Thyroid gland (tissue), 4 donors: Measurements from ENCODE around the gene HLA-DRB1. TPM values are rescaled to one million over a fixed set of nuclear protein-coding genes. Genes with fewer than 3 reads are reported as not detected.

Experiments
- DNase-seq, 2 donors: peaks; one replicate each; pipeline ENCODE4 v3.0.0-alpha.2; 2019
- H3K27ac ChIP-seq, 3 donors: fragments of 200-600 bp; sonication (generic); 1 replicate in 2 of 3; 2 replicates in 1 of 3; pipeline ENCODE4 v1.5.1; 2016 to 2019; ENCODE audit warnings: mild to moderate bottlenecking in 1 of 3, moderate library complexity in 1 of 3
- H3K27me3 ChIP-seq: fragments of 200-600 bp; sonication (generic); one replicate; pipeline ENCODE4 v1.5.1; 2019
- H3K36me3 ChIP-seq, 2 donors: fragments of 200-600 bp; sonication (generic); one replicate each; pipeline ENCODE4 v1.5.1; 2016 to 2019
- H3K4me1 ChIP-seq, 2 donors: fragments of 200-600 bp; sonication (generic); one replicate each; pipeline ENCODE4 v1.5.1; 2017 to 2019
- H3K4me3 ChIP-seq, 3 donors: fragments of 200-600 bp; sonication (generic); replicated peaks in 1 of 3; 1 replicate in 2 of 3; 2 replicates in 1 of 3; pipeline ENCODE4 v1.5.1; 2016; ENCODE audit warnings: mild to moderate bottlenecking in 1 of 3
- H3K9me3 ChIP-seq: fragments of 200-600 bp; sonication (generic); one replicate; pipeline ENCODE4 v1.5.1; 2017
- POLR2A ChIP-seq, 2 donors: fragments of 450-650 bp; IDR thresholded peaks; one replicate each; pipeline ENCODE4 v1.6.1; 2017; ENCODE audit warnings: antibody characterized with exemption in 2 of 2, mild to moderate bottlenecking in 2 of 2, moderate library complexity in 1 of 2
- WGBS, 2 donors: methylation state at CpG; one replicate each; pipeline ENCODE4 v1.1.5; 2017; 5-methylcytosine and 5-hydroxymethylcytosine counted together
- intact Hi-C: fragments of 100-400 bp; cut with DNase I; formaldehyde crosslinking; loops from one replicate; pipeline ENCODE4 v1.15.1; 2023
- total RNA-seq, 4 donors: library from RNA; depleted of rRNA; stranded (reverse); fragments of >200 nt; gene quantifications; one replicate each; pipeline ENCODE4 v1.2.3, GENCODE V29; 2016
- TF ChIP-seq, protein P1 (sequence below), 6 experiments: fragments of 200-600 bp in 3 of 6; fragments of 450-650 bp in 3 of 6; sonication (generic) in 3 of 6; IDR thresholded peaks; one replicate each; pipeline ENCODE4 v1.5.1; 2016 to 2019; ENCODE audit warnings: antibody characterized with exemption in 6 of 6, mild to moderate bottlenecking in 2 of 6, inconsistent platforms in 1 of 6, moderate library complexity in 1 of 6

Gene HLA-DRB1
- 10 to 100 TPM; 17.1 to 28.1 (median 22.8) TPM for total RNA-seq

- DNase-seq, result no peak
- intact Hi-C loops, result loop anchor here (10.0 kb wide), 1 partner anchor 65 kb away; no protein-coding TSS in a partner anchor
- Histone ChIP-seq H3K36me3 (no peaks in the 10 kb centered on the region), H3K9me3 (no peaks in the 10 kb centered on the region), H3K27me3 (no peaks in the 10 kb centered on the region), H3K4me1 (no peaks in the 10 kb centered on the region), H3K4me3 (no peak within 1 kb of the TSS), H3K27ac (peak within 1 kb of the TSS in 1 of 3 donors; percentile 56)
- peak in 1 of 2 donors; percentile 24 for TF ChIP-seq POLR2A (IDR thresholded peaks at IDR 0.05)
- TF ChIP-seq, protein P1, sequence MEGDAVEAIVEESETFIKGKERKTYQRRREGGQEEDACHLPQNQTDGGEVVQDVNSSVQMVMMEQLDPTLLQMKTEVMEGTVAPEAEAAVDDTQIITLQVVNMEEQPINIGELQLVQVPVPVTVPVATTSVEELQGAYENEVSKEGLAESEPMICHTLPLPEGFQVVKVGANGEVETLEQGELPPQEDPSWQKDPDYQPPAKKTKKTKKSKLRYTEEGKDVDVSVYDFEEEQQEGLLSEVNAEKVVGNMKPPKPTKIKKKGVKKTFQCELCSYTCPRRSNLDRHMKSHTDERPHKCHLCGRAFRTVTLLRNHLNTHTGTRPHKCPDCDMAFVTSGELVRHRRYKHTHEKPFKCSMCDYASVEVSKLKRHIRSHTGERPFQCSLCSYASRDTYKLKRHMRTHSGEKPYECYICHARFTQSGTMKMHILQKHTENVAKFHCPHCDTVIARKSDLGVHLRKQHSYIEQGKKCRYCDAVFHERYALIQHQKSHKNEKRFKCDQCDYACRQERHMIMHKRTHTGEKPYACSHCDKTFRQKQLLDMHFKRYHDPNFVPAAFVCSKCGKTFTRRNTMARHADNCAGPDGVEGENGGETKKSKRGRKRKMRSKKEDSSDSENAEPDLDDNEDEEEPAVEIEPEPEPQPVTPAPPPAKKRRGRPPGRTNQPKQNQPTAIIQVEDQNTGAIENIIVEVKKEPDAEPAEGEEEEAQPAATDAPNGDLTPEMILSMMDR (IDR thresholded peaks at IDR 0.05), result no peak
- 21 to 24% methylated on average over 9 of the region's 9 CpGs for WGBS, 2 donors
Measured at GRCh38 chr6:32589596-32590449, at the start of gene HLA-DRB1. HLA-DRB1 (minus strand) TSS chr6:32589848; CDS start chr6:32589742, 106 bp downstream.

GRCh38 chr6:32638532-32639219 lies 49.0 kb upstream of the HLA-DRB1 start:
- intact Hi-C loops, result no loop called here
- no peak for TF ChIP-seq POLR2A (IDR thresholded peaks at IDR 0.05)
- TF ChIP-seq, protein P1 (IDR thresholded peaks at IDR 0.05), result no peak
- H3K9me3 ChIP-seq, result no peaks in the 10 kb centered on the region
- no peaks in the 10 kb centered on the region for H3K4me1 ChIP-seq
- H3K27ac ChIP-seq, result no peak overlapping the region
- H3K36me3 ChIP-seq, result no peaks in the 10 kb centered on the region
- no peak overlapping the region for H3K4me3 ChIP-seq
- WGBS, 2 donors, result 25 to 69% methylated on average over 4 to 9 of the region's 9 CpGs
- no peaks in the 10 kb centered on the region for H3K27me3 ChIP-seq
- DNase-seq, result no peak

- 32 to 91% methylated on average over 3 of the region's 3 CpGs for WGBS, 2 donors
- Histone ChIP-seq H3K9me3 (no peaks in the 10 kb centered on the region), H3K36me3 (no peaks in the 10 kb centered on the region), H3K4me1 (no peaks in the 10 kb centered on the region), H3K27ac (no peak overlapping the region), H3K27me3 (no peaks in the 10 kb centered on the region), H3K4me3 (no peak overlapping the region)
- TF ChIP-seq, protein P1 (IDR thresholded peaks at IDR 0.05), result no peak
- no peak for TF ChIP-seq POLR2A (IDR thresholded peaks at IDR 0.05)
- intact Hi-C loops, result no loop called here
- DNase-seq, result no peak
Measured at GRCh38 chr6:32637883-32638282, 48.2 kb upstream of the HLA-DRB1 start.

DNA sequence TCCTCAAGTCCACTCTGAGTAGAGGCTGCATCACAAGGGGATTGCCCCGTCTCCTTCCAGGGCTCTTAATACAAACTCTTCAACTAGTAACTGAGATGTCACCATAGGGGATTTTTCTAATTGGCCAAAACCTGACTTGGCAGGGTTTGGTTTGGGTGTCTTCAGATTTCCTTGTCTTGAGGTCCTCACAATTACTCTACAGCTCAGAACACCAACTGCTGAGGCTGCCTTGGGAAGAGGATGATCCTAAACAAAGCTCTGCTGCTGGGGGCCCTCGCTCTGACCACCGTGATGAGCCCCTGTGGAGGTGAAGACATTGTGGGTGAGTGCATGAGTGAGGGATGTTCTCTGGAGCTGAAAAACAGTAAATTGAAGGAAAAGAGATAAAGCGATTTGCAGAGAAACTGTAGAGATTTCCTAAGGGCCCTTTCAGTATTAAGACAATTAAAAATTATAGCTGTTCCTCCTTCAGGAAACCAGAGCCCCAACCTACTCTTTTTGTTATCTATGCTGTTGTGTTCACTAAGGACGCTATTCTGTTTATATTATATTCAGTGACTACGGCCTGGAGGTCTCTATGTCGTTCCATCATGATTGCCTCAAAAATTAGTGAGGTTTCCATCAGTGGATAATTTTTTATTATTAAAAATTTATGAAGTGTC lies 47.7 kb upstream of the HLA-DRB1 start, which contains the start of gene HLA-DQA1:
TSS of gene HLA-DQA1 (plus strand) at position 188 of the 662 bp plus-strand sequence. CDS start at position 241, 53 bp downstream.
- 24 to 42% methylated on average over 7 of the region's 7 CpGs for WGBS, 2 donors
- TF ChIP-seq POLR2A (IDR thresholded peaks at IDR 0.05), result no peak
- TF ChIP-seq, protein P1 (IDR thresholded peaks at IDR 0.05), result no peak
- no peak within 1 kb of the TSS for H3K4me3 ChIP-seq
- intact Hi-C loops, result no loop called here
- H3K27ac ChIP-seq, result no peak within 1 kb of the TSS
- H3K27me3 ChIP-seq, result no peaks in the 10 kb centered on the region
- no peaks in the 10 kb centered on the region for H3K36me3 ChIP-seq
- no peaks in the 10 kb centered on the region for H3K9me3 ChIP-seq
- no peaks in the 10 kb centered on the region for H3K4me1 ChIP-seq
- no peak for DNase-seq
